Glomerular visceral epithelial cell (primary cell): ENCODE measurements around the gene C13orf46.

Source experiments
- DNase-seq: peaks from one replicate; pipeline ENCODE4 v3.0.0-alpha.2; 2016; ENCODE audit errors: extremely low spot score

Gene C13orf46

DNA sequence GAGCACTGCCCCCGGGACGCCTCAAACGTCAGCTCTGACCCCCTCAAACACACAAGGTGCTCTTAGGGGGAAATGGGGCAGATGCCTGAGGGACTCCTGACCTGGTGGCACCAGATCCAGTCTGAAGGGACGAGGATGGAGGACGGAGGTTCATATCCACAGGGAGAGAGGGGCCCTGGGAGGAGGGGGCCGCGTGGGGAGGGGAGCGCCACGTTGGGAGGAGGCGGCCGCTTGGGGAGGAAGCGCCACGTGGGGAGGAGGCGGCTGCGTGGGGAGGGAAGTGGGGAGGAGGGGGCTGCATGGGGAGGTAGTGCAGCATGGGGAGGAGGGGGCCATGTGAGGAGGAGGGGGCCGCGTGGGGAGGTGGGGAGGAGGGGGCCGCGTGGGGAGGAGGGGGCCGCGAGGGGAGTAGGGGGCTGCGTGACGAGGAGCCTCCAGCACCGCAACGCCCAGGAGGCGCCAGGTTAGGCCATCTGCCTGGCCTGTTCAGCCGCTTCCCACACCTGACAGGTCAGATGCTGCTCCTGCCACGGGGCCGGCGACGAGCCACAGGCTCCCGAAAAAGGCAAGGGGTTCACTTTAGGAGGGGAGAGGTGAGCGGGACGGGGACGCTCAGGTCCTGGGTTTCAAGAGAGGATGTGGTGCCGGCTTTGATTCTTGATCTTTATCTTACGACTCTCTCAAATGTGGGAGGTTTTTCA lies 36.7 kb upstream of the C13orf46 start:
- no peak for DNase-seq

DNA sequence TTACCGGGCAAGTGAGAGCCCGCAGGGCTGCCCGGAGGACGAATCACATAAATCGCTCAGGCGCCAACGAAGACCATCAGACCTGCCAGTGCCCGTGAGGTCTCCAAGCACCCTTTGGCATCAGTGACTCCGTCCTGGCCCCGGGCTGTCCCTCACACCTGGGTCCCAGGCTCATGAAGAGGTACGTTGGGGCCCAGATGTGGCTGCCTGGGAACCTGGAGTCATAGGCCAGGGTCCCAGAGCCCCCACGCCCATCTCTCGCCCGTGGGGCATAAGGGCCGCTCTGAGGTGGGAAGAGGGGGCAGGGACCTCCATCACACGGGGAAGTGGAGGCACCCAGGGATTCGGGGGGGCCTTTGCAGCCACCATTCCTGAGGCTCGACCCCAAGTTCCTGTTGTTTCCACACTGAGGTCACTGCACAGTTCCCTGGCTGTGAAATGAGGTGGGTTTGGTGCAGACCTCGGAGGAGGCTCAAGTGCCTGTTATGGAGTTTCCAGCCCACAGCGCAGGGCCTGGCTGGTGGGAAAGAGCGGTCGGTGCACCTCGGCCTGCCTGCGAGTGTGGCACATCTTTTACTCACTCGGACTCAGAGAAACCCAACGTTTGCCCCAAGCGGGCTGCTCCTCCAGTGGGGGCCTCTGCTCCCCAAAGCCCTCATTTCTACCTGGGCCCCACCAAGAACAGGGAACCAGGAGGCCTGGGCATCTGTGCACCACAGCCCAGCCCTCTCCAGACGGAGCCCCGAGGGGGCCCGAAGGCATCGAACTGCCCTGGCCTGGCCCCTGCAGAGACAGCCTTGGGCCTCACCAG lies 35.9 kb upstream of the C13orf46 start:
- DNase-seq = no peak

DNA sequence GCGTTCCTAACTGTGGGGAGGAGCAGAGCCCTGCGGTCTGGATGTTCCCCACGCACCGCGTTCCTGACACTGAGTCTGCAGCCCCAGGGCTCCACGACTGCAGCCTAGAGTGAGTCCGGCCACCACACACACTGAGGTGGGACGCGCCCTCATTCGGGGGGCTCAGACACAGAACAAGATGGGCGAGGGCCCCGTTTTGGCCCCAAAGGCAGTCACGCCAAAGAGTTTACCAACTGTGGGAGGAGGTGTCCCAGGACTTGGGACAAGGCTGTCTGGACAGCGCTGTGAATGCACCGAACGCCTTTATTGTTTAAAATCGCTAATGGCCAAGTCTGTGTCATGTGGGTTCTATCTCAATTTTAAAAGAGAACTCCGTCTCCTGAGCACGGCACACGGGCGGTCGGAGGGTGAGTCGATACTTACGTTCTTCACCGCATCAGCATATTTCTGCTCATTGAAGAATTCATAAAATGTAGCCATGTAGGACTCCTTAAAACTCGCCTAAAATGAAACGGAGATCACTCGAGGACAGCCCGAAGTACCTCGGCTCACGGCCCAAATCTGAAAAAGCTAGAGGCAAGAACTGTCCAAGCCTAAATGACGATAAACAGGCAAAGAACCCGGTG lies 35.2 kb upstream of the C13orf46 start:
- DNase-seq = no peak

DNA sequence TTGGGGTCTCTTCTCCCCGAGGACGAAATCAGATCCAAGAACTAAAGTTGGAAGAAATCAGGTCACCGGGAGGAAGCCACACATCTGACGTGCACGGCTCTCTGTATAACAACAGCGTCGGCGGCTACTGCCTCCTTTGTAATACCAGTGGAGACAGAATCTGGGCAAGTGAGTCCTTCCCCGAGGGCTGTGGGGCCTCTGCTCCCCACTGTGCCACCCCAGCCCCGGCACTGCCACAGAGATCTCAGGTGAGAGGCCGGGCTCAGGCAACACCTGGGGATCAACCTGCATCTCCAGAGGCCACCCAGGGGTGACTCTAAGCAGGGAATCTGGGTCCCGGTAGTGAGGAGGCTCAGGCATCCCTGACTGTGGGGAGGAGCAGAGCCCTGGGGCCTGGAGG lies 33.7 kb upstream of the C13orf46 start:
- DNase-seq = no peak

DNA sequence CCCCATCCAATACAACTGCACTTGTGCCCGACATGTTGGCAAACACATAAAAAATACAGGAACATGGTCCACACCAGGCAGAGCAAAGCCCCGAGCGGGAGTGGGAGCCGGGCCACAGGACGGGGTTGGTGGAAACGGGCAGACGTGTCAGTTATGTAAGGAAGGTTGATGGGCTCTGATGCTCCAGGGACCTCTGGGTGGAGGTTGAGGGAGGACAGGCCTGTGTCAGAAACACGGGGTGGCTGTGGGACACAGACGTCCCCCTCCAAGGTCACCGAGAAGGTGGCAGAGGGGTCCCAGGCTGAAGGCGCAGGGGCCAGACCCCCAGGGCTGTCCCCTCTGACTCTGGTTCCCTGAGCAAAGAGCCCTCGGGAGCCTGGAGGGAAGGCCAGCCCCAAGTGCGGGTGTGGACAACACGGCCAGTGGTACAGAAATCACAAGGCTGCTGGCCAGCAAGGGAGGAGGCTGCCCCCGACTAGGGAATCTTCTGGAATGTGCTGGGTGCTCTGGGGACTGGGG lies 31.4 kb upstream of the C13orf46 start:
- DNase-seq = no peak

DNA sequence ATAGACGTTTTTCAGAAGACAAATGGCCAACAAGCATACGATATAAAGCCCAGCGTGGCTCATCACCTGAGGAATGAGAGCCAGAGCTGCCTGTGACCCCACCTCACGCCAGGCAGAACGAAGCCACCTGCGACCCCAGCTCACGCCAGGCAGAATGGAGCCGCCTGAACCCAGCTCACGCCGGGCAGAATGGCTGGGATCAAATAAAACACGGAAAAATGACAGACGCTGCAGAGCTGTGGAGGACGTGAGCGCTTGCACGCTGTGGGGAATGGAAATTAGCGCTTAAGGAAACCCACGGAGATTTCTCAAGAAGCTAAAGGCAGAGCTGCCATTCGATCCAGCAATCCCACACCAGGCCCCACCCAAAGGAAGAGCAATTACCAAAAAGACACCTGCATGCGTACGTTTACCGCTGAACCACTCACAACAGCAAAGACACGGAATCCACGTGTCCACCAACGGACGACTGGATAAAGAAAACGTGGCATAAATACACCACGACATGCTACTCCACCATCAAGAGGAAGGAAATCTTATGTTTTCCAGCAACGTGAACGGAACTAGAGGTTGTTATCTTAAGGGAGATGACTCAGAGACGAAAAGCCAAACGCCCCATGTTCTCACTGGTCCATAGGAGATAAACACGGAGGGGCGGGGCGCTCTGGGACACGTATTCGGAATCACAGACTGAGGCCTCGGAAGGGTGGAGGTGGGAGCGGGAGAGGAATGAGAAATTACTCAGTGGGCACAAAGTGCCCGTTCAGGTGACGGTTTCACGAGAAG lies 30.7 kb upstream of the C13orf46 start:
- no peak for DNase-seq

DNA sequence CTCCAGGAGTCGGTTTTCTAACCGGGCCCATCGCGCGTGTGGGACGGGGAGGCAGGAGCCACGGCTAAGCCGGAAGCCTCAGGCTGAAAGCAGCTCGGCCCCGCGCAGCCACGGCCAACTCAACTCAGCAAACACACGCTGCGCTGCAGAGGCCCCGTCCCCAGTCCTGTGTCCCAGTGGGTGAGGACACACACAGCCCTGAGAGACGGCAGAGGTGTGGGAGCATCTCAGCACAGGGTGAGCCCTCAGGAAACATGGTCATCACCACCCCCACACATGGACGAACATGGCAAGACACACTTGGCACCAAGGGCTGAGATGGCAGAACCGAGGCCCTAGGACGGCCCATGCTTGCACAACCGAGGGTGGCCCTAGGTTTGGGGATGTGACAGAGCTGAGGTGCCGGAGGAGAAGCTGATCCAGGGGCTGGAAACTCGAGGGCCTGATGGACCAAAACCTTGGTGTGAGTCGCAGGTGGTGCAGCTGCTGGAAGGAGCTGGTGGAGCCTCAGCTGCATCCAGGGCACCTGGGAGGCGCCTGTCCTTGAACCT lies 29.0 kb upstream of the C13orf46 start:
- DNase-seq = no peak

DNA sequence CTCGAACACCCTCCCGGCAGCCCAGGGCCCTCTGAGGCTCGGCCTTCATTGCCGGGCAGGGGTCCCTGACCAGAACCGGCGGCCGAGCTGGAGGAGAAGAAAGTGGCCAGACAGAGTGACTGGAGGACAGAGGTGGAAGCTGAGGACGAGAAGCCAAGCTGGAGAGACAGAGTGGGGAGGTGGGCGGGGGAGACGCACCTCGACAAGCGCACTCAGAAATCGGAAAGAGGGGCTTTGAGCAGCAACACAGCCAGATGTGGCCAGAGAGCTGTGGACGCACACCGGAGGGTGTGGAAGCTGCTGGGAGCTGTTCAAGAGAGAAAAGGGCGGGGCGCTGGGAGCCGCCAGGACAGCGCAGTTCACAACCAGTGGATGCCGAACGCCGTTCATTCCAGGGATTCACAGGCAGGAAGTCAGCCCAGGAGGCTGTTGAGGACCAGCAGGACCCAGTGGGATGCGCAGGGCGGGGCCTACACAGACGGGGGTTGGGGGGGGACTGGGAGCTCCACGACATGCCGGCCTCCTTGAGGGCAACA lies 28.2 kb upstream of the C13orf46 start:
- DNase-seq = no peak

DNA sequence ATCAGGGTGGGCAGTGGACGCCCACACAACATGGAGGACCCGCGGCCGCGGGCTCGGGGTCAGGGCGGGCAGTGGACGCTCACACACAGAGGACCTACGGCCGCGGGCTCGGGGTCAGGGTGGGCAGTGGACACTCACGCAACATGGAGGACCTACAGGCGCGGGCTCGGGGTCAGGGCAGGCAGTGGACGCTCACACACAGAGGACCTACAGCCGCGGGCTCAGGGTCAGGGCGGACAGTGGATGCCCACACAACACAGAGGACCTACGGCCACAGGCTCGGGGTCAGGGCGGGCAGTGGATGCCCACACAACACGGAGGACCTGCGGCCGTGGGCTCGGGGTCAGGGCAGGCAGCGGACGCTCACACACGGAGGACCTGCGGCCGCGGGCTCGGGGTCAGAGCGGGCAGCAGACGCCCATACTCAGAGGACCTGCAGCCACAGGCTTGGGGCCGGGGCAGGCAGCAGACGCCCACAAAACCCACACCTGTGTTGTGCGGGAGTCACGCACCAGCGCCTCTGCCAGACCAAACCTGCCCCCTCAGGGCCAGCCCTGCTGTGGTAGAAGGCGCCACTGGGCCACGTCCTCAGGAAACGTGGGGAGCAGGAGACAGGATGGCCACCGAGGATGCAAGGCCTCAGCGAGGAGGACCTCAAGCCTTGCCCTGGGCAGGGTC lies 27.6 kb upstream of the C13orf46 start:
- no peak for DNase-seq

DNA sequence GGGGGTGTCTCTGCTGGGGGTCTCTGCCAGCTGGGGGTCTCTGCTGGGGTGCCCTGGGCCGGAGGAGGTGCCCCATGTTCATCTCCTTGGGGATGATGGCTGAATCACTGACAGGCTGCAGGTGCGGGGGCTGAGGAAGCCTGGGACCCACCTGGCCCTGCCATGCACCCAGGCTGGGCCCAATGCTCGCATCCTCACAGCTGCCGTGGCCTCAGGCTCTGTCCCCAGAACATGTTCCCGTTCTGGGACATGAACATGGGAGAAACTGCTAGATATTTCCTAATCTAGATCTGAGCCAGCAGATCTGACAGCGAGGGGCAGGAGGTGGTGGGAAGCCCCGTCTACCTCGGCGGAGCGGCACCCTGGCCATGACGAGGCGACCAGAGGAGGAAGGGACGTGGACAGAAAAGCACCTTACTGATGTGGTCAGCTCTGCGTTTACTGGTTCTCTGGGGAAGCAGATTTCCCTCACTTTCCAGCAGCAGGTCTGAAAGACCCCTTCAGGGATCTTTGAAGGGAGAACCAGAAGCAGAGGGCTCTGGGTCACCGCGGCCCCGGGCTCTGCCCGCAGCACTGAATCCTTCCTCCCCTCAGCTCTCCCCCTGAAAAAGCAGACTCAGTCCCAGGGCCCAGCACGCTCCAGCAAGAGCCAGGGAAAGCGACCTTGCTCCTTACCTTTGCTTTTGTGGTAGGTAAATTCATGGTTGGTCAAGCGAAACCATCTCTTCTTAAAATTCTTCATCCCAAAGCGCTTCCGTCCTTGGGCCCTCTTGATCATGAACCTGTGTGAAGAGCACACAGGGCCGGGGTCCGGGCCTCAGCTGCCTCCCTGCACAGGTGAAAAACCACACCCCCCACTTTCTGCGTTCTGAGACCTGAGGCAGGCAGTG lies 26.5 kb upstream of the C13orf46 start:
- DNase-seq = no peak

DNA sequence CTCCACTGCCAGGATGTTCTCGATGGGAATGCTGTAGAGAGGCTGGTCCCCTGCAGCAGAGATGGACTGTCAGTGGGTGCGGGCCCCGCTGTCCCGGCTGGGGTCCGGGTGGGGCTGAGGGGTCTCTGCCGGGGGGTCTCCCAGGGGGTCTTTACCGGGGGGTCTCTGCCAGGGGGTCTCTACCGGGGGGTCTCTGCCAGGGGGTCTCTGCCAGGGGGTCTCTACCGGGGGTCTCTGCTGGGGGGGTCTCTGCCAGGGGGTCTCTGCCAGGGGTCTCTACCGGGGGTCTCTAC lies 25.7 kb upstream of the C13orf46 start:
- no peak for DNase-seq

DNA sequence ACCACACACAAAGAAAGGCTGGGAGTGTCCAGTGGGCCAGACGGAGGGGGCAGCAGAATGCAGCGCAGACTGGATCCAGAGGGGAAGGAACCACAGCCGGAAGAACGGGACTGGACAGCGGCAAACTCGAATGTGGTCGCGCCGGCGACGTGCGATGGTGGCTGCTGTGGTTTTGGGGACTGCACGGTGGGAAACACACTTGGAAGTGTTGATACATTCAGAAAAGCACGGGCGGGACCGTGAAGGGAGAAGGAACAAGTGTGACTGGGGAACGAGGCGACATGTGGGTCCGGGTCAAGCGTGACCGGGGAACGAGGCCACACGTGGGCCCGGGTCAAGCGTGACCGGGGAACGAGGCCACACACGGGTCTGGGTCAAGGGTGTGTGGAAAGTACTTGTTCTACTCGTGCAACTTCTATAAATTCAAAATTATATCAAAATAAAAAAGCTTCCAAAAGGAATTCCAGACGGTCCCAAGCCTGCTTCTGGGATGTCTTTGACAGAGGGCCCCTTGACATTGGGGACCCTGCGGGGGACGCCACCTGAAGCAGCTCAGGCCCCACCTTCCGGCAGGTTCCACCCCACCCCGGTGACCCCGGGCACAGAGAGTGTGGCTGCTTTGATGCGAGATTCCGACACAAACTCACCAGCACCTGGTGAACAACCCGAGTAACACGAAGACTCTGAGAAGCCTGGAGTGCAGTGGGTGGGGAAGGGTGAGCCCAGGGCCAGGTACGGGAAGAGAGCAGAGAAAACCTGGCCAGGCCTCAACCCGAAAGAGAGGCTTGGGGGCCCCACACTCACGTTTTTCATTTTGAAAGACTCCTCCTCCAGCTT lies 25.1 kb upstream of the C13orf46 start:
- no peak for DNase-seq

DNA sequence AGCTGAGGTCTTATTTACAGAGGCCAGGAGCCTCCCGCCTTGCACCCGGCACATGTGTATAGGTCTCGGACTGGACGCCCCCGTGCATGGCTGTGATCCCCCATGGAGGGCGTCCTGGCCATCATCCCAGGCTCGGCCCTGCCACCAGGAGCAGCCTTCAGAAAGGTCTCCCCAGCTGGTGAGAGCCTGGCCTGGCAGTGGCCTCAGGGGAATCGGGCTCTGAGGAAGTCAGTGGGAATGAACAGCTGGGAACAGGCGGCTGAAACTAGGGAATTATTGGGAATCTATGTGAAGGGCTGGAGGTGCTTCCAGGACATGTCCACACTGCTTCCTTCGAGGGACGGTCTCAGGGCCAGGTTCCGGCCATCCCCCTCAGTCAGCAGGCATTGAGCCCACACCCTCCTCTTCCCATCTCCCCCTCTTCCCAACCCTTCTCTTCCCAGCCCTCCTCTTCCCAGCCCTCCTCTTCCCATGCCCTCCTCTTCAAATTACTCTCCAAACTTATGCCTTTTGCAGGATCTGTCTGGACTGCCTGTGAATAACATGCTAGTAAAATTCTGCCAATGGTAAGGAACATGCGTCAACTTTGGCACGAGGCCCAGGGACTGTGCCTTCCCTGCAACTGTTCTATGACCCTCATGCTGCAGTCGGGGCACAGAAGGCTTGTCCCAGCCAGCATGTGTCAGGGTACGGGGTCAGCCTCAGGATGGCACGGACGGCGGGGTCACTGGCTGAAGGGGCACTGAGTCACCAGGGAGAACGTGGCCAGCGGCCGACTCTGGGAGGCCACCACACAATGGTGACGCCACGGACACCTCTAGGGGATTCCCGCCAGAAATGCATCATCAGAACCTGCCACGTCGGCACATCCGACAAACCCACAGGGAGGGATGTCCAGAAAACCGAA lies 24.2 kb upstream of the C13orf46 start:
- no peak for DNase-seq

DNA sequence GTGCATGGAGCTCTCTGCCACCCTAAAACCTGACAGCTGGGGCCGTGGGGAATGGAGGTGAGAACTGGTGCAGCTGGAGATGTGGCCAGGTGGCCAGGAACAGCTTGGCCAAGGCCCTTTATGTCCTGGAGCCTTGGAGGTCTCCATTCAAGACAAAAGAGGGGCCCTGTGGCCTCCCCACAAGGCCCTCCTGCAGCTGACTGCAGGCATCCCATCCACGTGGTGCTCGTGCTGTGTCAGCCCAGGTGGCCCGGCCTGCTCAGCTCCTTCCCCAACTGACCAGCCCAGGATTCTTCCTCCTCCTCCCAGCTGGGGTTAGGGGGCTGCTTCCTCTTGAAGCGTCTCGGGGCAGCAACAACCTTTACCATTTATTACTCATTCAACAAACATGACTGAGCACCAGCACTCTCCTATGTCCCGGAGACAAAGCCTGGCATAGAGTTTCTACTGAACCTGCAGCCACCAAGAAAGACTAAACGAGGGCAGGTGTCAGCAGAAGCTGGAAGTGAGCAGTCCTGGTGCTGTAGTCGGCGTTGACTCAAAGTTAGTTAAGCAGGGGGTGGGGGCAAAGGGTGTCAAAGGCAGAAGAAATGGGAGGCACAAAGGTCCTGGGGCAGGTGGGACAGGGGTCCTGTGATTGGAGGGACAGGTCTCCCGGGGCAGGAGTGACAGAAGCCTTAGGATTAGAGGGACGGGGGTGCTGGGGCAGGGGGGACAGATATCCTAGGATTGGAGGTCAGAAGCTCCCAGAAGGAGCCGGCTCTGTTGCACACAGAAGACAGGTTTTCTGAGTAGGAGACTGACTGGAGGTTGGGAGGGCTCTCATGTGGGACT lies 23.3 kb upstream of the C13orf46 start:
- no peak for DNase-seq

DNA sequence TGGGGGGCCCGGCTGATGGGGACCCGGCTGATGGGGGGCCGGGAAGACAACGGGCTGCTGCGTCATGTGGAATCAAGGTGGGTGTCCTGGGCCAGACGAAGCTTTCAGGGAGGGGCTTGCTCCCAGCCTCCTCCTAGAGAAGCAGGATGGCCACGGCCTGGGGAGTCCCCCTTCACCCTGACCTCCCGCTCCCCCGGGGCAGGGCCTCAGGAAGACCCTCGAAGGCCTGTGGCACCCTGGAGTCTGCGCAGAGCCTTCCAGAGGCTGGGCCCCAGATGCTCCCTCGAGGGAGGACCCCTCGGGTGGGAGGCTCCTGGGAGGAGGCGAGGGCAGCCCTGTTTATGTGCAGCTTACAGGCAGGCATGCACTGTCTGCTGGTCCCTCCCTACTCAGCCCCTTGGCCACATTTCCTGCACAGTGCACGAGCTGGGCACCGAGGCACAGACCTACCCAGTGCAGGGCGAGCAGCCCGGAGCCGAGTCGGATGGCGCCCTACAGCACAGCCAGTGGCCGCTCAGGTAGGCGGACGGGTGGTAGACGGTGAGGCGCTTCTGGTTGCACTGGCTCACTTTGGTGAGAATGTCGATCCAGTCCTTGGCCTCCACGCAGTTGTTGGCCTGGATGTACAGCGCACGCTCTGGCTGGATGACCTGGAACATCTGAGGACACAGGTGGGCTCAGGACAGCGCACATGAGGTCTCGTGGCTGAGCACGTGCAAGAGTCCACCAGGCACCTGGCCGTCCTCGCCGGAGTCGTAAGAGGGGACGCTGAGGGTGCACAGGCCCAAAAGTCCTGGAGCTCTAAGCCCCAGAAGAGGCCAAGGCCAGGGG lies 22.4 kb upstream of the C13orf46 start:
- DNase-seq = no peak

DNA sequence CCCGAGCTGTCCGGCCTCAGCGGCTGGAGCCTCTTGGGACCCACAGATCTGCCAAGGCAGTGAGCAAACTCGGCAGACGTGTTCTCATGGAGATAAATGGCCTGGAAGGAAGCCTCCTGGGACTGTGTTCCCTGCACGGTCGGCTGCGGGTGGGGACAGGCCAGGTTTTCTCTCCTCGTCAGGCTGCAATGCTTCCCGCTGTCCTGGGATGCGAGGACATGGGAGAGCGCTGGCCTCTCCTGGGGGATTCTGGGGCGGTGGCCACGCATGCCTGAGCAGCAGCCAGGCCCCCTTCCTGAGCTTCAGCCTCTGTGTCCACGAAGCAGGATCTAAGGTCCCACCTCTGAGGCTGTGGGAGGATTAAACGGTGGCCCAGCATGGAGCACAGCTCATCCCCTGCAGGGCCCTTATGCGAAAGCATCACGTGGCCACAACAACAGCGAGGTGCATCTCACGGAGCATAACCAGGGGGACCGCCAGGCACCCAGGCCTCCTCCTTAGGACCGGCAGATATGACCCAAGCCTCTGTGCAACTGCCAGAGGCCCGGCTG lies 21.2 kb upstream of the C13orf46 start:
- DNase-seq = no peak
